ENCODE data around the gene RRM1.
"Not testable (repeated sequence)": the region's sequence is repeated elsewhere in the genome, so short reads cannot be mapped to it uniquely, and the experiment has no call there.

The RRM1 gene

DNA sequence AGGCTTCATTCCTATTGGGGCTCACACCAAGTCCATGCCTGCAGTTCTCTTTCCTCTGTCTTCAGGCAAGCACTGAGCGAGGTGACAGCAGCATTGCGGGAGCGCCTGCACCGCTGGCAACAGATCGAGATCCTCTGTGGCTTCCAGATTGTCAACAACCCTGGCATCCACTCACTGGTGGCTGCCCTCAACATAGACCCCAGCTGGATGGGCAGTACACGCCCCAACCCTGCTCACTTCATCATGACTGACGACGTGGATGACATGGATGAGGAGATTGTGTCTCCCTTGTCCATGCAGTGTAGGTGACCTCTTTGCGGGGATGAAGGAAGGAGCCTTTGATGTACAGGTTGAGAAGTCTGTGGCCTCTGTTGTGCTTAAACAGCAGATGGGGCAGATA, 11.4 kb upstream of the RRM1 start:
- no peak for DNase-seq (ENCODE audit: low spot score)

DNA sequence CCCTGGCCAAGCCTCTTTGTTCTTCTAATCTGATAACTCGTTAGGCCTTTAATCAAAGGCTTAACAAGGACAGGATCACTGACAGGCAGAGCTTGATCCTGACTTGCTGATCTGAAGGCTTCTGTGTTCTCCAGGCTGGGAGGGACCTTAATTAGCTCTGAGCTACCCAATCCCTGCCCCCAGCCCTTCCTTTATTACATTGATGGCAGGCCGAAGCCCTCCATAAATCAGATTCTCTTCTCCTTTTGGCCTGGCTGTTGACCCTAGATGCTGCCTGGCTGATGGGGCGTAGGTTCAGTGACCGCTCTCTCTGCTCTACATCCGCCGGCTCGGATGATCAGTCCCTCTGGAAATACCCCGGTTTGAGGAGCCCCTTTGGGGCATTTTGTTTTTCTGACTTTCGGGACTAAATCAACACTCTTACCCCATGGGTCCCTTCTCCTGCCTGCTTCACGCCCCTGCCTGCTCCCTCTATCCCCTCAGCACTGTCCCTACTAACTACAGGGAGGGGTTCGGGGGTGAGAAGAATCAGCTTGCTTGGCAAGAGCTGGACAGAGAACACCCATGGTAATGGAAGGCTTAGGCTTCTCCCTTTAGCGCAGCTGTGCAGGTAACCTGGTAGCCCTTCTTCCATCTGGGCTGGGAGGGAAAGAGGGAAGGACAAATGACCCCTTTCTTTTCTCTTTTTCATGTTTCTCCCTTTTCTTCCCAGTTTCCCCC, 10.0 kb upstream of the RRM1 start:
- no peak for DNase-seq (ENCODE audit: low spot score)

DNA sequence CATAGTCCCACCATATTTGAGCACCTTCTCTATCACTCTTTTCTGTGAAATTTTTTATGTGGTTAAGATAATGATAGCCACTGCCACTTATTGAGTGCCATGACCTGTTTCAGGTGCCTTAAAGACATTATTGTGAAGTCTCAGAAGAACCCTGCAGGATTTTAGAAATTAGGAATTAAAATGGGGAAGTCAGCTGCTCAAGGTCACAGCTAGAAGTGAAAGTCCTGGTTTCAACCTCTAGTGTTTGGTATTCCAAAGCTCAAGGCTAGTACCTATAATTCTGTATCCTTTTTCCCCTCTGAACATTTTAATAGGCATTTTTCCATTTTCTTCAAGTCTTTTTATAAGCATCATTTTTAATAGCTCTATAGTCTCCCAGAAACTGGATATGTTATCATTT, 9.0 kb upstream of the RRM1 start:
- no peak for DNase-seq (ENCODE audit: low spot score)

DNA sequence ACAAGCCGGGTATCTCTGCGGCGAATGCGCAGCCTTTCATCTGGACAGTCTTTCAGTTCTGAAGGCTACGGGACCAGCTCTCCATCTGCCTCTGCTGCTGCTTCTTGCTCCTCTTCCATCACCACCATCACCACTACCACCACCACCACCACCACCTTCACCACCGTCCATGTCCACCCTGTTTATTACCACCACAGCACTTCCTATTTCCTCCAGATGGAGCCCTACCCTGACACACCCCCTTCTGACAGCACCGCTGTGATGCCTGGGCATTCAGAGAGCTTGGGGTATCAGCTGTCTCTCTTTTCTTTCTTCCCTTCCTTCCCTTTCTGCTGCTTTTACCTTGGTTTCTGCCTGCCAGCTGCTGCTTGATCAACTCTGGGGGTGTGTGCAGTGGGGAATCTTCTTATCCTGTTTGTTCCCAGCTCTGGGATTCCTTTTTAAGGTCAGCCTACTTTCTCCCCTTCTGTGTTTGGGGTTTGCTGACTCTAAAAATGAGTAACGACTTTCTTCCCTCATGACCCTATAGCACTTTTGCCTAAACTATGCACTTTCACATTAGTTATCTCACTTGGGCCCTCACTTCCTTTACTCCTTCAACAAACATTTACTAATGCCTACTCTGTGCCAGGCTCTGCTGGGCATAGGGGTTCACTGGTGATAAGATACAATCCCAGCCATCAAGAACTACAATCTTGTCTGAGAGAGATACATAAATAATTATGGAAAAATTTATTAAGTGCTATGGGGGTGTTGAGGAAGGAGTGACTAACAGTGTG, 7.8 kb upstream of the RRM1 start:
- no peak for DNase-seq (ENCODE audit: low spot score)

DNA sequence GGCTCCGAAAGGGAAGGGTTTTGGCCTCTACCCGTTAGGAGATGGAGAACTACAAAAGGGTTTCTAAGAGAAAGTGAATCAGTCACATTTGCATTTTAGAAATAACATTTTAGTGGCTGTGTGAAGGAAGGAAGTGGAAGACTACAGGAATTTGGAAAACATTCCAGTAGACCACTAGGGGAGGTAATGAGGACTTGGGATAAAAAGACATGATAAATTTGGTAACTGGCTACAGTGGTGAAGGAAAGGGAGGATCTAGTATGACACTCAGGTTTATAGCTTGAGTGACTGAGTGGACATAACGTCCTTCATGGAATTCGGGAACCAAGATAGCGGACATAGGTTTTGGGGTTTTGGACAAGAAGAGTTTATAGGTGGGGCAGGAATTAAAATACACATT, 7.0 kb upstream of the RRM1 start:
- DNase-seq (ENCODE audit: low spot score) = no peak

DNA sequence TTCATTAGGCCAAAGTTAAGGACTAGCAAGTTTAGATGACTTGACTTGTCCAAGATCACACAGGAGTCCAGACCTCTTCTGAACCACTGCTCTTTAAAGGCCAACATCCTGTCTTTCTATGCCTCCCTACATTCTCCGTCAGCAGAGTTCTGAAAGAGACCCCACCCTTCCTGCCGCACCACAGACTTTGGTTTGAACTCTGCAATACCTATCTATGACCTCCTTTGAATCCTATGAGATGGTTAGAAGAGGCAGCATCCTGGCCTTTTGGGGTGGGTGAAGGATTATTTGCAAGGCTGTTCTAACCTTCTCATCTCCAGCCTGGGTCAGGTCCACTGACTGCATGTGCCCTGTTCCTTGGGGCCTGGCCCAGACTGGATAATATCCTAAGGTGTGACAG, 4.3 kb upstream of the RRM1 start:
- no peak for DNase-seq (ENCODE audit: low spot score)

DNA sequence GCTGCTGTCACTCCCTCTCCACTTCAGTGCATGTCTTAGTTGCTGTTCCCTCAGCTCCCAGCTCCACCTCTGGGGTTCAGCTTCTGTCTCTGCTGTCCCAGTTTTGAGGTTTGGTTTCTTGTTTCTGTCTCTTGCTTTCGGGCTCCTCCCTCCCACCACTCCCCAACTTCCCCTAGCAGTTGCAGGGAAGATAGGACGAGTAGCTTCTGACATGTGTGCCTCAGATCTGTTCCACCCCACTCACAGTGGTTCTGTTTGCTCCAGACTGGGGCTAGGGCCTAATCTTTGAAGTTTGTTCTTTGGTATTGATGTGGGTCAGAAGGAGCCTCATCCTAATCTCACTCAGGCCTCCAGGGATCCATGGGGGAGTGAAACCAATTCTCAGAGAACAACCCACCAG, 2.6 kb upstream of the RRM1 start:
- no peak for DNase-seq (ENCODE audit: low spot score)

DNA sequence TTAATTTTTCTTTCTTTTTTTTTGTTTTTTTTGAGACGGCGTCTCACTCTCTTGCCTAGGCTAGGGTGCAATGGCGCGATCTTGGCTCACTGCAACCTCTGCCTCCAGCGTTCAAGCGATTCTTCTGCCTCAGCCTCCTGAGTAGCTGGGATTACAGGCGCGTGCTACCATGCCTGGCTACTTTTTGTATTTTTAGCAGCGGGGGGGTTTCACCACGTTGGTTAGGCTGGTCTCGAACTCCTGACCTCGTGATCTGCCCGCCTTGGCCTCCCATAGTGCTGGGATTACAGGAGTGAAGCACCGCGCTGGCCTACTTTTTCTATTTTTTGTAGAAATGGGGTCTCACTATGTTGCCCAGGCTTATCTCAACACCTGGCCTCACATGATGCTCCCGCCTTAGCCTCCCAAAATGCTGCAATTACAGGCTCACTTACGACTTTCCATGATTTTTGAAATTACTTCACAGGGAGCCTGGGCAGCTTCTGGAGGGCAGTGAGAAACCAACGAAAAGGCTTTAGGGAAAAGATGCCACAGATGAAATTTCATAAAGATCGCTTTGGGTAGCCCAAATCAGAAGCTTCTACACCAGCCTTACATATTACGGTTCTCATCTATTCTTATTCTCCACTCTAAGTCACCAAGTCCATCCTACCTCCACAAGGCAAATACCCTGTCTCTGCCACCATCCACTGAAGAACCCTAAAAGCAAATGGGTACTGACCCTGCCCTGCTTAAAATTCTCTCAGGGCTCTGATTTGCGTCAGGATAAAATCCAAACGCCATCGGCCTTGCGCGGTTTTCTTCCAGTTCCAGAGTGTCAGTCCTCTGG, 866 bp upstream of the RRM1 start:
- no peak for DNase-seq (ENCODE audit: low spot score)

DNA sequence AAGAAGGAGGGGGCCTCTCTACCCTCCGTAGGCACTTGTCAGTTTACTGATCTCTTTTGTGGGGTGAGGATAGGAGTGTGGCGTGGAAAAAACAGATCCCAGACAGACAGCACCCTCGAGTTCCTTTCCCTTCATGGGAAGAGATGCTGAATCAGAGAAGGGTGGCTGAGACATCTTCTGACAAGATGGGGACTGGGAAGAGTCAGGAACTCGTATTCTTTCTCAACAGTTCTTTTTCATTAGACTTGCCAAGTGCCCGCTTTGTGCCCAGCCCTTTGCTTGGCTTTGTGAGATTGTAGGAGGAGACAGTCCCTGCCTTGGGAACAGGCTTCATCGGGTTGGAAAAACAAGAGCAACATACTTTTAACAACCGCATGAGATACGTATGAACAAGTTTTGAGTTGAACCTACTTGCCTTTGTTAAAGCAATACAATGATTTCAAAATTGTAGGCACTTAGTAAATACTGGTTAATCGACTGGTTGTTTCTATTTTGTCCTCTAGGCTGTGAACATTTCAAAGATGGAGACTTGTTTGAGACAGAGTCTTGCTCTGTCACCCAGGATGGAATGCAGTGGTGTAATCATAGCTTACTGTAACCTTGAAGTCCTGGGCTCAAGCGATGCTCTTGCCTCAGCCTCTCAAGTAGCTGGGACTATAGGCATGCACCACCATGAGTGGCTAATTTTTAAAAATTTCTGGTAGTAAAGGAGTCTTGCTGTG, 1.1 kb downstream of the RRM1 start:
- DNase-seq (ENCODE audit: low spot score) = peak; percentile 62

DNA sequence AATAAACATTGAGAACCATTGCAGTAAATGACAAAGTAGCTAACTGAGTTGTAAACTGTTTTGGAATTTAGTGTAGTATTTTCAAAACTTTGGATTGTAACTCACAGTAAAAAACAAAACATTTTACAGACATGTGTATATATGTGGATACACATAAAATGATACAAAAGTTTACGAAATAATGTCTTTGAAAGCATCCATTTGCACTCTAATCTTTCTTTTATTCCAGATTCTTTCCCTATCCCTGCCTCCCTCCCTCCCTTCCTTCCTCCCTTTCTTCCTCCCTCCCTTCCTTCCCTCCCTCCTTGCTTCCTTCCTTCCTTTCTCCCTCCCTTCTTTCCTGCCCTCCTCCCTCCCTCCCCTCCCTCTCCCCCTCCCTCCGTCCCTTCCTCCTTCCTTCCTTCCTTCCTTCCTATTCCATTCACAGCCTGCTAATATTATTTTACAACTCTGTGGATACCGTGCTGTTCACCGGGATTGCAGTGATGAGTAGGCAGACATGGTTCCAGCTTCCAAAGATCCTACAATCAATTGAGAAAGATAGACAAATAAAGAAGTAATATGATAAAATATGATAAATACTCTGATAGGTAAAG, 3.5 kb downstream of the RRM1 start:
- DNase-seq (ENCODE audit: low spot score) = no peak

DNA sequence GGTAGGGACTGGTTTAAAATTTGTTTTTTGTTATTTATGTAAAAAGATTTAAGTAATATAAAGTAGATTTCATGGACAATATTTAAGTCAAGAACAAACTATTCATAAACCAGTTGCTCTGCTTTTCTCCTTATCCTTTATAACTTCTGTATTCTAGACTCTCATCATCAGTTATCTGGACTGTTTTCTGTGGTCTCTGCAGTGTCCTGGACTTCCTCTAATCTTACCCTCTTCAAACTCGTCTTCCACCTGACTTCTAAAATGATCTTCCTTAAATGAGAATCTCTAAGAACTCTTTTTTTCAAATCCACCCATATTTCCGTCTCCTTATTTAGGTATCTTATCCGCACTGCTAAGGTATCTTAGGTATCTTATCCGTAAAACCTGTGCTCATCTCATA, 8.1 kb downstream of the RRM1 start:
- DNase-seq (ENCODE audit: low spot score) = no peak

DNA sequence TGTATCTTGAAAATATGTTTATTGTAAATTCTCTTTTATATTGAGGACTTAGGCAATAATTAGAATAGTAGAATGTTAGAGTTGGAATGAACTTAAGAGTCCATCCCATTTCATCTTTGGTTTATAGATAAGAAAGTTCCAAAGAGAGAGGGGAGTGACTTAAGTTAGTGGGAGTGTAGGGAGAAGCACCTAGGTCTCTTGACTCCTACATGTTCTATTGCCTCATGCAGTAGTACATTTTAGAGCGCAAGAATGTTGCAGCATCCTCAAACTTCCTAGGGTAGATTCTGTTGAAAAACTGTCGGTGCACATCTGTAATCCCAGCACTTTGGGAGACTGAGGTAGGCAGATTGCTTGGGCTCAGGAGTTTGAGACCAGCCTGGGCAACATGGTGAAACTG, 8.7 kb downstream of the RRM1 start:
- DNase-seq (ENCODE audit: low spot score) = no peak

DNA sequence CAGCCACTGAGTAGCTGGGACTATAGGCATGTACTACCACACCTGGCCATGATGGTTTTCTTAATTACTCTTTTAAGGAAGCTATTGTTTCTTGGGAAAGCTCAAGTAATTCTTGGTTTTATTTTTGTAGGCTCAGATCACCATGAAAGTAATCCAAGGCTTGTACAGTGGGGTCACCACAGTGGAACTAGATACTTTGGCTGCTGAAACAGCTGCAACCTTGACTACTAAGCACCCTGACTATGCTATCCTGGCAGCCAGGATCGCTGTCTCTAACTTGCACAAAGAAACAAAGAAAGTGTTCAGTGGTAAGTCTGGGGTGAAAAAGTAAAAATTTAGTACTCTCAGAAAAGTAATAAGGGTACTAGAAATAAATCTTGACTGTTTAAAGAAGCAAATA, 11.3 kb downstream of the RRM1 start:
- DNase-seq (ENCODE audit: low spot score) = no peak

DNA sequence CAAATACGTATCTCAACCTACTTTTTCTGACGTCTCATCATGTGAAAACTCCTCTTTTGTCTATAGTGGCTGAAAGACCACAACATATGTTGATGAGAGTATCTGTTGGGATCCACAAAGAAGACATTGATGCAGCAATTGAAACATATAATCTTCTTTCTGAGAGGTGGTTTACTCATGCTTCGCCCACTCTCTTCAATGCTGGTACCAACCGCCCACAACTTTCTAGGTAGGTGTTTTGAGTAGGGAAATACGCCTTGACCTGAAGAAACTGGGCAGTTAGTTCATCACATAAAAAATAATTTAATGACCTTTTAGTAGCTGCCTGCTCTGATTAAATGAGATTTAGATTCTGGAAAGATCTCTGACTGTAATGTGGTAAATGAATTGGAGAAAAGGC, 17.2 kb downstream of the RRM1 start:
- DNase-seq (ENCODE audit: low spot score) = no peak

DNA sequence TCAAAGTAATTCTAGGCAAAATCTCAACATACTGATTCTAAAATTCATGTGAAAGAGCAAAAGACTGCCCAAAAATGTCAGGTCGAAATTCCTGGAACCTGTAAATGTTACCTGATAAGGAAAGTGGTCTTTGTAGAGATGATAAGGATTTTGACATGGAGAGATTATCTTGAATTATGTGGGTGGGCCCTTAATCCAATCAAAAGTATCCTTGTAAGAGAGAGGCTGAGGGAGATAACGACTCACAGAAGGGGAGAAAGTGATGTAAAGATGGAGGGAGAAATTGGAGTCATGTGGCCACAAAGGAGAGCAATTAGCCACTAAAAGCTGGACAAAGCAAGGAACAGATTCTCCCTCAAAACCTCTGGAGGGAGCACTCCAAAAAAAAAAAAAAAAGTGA, 20.5 kb downstream of the RRM1 start:
- DNase-seq (ENCODE audit: low spot score) = no peak

DNA sequence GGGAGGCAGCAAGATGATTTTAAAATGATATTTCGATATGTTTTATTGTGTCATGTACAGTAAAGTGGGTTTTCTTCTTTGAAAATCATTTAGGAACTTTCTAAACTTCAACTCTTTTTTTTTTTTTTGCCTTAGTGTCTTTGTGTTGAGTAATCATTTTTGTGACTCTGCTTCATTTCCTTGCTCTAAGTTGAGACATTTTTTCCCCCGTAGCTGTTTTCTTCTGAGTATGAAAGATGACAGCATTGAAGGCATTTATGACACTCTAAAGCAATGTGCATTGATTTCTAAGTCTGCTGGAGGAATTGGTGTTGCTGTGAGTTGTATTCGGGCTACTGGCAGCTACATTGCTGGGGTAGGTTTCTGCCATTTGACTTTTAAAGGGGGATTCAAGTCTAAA, 23.5 kb downstream of the RRM1 start:
- no peak for DNase-seq (ENCODE audit: low spot score)

DNA sequence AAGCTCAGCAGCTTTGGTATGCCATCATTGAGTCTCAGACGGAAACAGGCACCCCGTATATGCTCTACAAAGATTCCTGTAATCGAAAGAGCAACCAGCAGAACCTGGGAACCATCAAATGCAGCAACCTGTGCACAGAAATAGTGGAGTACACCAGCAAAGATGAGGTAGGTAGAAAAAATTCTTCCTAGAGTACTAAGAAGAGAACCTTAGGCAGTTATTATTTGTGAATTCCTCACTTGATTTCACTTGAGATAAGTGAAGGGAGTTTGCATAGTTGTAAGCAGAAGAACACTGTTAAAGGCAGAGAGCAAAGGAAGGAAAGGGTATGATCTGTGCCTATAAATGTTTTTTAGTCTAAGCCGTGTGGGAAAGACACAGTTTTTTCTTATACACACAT, 28.6 kb downstream of the RRM1 start:
- no peak for DNase-seq (ENCODE audit: low spot score)

DNA sequence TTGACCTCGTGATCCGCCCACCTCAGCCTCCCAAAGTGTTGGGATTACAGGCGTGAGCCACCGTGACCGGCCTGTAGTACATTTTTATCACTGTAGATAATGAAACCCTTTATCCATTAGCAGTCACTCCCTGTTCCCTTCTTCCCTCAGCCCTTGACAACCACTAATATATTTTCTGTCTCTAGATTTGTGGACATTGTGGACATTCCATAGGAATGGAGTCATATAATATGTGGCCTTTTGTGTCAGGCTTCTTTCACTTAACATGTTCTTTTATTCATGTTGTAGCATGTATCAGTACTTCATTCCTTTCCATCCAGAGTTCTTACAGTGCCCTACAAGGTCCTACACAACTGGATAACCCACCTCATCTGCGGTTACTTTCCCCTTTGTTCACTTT, 30.5 kb downstream of the RRM1 start:
- no peak for DNase-seq (ENCODE audit: low spot score)

DNA sequence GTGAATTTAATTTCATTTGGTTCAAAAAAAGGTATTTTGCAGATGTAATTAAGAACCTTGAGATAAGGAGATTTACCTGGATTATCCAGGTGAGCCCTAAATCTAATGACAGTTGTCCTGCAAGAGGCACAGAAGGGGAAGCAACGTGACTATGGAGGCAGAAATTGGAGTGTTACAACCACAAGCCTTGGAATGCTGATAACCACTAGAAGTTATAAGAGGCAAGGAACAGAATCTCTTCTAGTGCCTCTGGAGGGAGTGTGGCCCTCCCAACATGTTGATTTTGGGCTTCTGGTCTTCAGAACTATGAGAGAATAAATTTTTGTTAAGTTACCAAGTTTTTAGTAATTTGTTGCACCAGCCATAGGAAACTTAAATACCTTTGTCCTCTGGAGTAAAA, 32.8 kb downstream of the RRM1 start:
- no peak for DNase-seq (ENCODE audit: low spot score)

DNA sequence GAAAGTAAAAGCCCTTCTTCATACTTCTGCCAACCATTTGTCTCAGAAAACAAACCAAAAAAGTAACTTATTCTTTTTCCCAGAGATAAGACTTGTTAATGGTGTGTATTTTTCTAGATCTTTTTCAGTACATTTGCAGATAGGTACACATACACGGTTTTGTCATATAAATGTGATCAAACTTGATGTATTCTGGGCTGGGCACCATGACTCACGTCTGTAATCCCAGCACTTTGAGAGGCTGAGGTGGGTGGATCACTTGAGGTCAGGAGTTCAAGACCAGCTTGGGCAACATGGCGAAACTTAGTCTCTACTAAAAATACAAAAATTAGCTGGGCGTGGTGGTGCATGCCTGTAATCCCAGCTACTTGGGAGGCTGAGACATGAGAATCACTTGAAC, 35.6 kb downstream of the RRM1 start:
- not testable (repeated sequence) for DNase-seq (ENCODE audit: low spot score)

DNA sequence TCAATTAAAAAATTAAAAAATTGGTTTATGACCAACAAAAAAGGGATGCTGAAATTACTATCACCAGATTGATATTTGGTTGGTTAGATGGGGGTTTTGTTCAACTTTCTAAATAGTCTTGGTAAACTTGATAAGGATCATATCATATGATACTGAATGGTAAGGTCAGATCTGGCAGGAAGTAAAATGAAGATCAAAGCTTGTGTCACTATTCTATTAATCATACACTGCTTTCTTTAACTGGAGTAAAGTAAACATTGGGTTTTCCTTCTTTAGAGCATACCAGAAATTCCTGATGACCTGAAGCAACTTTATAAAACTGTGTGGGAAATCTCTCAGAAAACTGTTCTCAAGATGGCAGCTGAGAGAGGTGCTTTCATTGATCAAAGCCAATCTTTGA, 40.2 kb downstream of the RRM1 start:
- no peak for DNase-seq (ENCODE audit: low spot score)

DNA sequence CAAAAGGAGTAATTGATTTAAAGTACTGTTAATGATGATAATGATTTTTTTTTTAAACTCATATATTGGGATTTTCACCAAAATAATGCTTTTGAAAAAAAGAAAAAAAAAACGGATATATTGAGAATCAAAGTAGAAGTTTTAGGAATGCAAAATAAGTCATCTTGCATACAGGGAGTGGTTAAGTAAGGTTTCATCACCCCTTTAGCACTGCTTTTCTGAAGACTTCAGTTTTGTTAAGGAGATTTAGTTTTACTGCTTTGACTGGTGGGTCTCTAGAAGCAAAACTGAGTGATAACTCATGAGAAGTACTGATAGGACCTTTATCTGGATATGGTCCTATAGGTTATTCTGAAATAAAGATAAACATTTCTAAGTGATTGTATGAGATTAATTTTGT, 43.9 kb downstream of the RRM1 start:
- DNase-seq (ENCODE audit: low spot score) = no peak
